Nucleus accumbens (tissue), 56 donors: ENCODE results near the gene NTSR1.
A peak's percentile ranks its signal among the peaks of the same experiment; 100 is the strongest.

Source experiments
- DNase-seq, 56 donors: peaks; one replicate each; lab custom pipeline; 2025; lab: John Stamatoyannopoulos, UW

Gene NTSR1

DNA sequence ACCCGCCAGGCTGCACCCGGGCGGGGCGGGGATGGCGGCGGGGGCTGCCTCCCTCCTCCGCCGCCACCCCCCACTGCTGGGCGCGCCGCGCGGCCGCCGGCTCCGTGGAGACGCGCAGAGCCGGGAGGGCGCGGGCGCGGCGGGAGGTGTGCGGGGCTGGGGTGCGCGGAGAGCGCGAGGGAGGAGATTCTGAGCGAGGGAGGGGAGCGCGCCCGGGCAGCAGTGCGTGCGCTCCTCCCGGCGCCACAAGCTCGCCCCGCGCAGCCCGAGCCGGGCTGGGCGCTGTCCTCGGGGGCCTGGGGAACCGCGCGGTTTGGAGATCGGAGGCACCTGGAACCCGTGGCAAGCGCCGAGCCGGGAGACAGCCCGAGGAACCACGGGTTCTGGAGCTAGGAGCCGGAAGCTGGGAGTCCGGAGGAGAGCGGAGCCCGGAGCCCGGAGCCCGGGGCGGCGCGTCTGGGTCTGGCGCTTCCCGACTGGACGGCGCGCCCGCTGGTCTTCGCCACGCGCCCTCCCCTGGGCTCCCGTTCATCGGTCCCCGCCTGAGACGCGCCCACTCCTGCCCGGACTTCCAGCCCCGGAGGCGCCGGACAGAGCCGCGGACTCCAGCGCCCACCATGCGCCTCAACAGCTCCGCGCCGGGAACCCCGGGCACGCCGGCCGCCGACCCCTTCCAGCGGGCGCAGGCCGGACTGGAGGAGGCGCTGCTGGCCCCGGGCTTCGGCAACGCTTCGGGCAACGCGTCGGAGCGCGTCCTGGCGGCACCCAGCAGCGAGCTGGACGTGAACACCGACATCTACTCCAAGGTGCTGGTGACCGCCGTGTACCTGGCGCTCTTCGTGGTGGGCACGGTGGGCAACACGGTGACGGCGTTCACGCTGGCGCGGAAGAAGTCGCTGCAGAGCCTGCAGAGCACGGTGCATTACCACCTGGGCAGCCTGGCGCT lies at the start of gene NTSR1:
Gene NTSR1, plus strand, starts transcription at position 246 of the 946 bp plus-strand sequence. Its CDS starts 372 bp downstream, at position 618.
- DNase-seq: peak in 5 of 56 donors; percentile 13 to 47 (median 30)

DNA sequence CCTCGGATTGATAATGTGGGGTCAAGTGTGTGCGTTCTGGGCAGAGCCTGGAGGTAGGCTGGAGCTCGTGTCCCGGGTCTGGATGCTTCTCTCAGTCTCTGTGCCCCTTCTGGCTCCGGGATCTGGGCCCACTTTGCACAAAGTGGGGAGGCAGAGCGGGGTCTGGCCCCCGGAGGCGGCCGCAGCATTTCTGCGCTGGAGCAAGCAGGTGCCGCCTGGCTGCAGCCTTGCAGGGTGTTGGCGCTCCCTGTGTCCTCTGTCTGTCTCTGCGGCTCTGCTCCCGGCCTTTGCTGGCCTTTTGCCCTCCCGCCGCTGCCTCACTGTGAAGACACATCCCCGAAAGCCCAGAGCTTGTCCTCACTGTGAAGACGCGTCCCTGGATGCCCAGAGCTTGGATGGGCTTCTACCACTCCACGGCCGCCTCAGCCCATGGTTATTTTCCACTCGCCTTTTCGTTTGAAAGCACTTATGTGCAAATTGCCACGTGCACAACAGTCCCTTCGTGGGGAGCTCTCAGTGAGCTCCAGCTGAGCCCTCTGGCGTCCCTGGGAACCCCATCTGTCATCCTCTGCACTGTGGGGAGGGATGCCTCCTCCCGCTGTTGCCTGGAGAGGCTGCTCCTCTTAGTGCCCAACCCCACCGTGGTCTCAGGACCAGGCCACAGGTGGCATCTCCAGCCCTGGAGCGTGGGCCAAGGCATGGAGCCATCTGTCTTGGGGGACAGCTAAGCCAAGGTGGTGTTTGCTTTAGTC lies 49.0 kb upstream of the NTSR1 start:
- no peak for DNase-seq

DNA sequence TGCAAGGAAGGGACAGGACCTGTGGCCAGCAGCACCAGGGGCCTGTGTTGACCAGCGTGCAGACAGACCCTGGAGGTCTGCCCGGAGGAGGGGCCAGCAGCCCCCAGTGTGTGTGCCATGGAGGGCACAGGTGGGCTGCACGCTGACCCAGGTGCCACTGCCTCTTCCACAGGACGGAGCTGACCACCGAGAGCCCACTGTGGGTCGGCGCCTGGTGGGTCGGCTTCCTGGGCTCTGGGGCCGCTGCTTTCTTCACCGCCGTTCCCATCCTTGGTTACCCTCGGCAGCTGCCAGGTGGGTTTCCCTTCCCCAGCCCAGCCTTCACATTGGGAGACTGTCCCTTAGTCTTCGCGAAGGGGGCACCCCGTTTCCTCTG lies 48.4 kb upstream of the NTSR1 start:
- DNase-seq: no peak

DNA sequence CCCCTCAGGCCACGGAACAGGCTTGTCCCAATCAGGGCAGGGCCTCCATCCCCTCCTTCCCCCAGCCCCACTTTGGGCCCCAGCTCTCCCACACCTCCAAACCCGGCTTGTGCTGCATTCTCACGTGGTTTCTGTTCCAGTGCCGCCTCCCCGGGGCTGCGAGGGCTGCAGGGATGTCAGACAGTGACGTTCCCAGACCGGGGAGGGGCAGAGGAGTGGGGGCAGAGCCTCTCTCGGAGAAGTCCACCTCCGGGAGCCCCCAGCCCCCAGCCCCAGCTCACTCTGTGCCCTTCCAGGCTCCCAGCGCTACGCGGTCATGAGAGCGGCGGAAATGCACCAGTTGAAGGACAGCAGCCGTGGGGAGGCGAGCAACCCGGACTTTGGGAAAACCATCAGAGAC lies 47.9 kb upstream of the NTSR1 start:
- no peak for DNase-seq

DNA sequence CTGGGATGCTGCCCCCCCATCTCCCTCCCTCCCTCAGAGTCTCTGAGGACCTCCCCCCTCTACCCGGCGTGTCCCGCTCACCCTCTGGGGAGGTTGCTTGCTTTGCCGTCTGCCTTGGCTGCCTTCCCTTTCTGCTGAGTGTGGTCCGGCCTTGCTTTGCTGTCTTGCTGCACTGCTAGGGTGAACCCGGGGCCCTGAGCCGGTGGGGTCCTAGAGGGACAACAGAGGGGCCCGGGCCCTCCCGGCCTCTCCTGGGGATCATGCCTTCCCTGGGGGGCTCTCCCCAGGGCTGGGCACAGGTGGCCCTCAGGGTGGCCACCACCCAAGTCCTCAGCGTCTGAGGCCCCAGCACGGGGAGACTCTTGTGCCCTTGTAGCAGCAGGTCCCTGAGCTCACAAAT lies 47.0 kb upstream of the NTSR1 start:
- DNase-seq: no peak

DNA sequence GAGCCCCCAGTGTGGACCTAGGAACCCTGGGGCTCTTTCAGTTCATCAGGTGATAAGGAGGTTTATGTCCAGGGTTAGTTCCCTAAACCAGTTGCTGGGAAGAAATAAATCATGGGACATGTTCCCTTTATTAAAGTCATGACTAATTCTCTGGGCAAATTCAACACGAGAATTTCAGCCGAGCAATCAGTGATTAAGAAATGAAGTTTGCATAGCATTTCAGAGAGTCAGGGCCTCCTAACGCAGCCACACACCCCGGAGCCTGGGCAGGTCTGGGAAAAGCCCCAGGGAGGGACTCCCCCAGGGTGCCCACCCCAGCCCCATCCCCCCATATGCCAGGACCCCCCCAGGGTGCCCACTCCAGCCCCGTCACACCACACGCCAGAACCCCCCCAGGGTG lies 46.2 kb upstream of the NTSR1 start:
- DNase-seq: no peak

DNA sequence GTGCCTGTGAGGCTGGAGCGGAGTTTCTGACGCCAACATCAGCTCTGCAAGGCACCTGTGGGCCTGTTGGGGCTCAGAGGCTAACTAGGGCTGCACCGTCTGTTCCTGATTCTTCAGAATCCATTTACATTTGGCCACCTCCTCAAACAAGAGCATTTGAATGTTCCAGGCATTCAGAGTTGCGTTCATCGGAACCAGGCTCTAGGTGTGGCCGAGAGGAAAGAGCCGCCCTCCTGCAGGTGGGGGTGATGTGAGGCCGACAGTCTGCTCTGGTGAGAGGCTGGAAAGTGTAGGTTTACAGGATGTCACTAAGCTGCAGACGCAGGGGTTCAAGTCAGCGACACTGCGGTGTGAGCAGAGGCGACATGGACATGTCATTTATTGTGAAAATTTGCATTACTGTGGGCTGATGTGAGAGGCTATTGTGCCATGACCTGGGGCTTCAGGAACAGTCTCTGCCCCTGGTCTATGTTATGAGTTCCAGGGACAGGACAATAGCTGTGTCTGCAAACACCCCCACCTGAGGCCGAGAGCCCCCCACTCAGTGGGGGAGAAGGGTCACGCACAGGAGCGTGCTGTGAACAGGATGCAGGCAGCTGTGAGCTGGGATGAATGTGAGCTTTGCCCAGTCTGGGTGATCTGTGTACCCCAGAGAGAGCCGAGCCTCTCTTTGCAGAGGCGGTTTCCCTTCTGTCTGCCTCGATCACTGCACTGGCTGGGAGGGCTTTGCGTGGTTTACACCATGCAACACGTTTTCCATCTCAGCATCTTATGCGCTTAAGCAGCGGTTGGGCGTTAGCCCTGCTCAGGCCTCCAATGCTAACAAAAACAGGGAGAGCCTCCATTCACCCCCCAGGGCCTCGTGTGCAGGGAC lies 45.3 kb upstream of the NTSR1 start:
- no peak for DNase-seq

DNA sequence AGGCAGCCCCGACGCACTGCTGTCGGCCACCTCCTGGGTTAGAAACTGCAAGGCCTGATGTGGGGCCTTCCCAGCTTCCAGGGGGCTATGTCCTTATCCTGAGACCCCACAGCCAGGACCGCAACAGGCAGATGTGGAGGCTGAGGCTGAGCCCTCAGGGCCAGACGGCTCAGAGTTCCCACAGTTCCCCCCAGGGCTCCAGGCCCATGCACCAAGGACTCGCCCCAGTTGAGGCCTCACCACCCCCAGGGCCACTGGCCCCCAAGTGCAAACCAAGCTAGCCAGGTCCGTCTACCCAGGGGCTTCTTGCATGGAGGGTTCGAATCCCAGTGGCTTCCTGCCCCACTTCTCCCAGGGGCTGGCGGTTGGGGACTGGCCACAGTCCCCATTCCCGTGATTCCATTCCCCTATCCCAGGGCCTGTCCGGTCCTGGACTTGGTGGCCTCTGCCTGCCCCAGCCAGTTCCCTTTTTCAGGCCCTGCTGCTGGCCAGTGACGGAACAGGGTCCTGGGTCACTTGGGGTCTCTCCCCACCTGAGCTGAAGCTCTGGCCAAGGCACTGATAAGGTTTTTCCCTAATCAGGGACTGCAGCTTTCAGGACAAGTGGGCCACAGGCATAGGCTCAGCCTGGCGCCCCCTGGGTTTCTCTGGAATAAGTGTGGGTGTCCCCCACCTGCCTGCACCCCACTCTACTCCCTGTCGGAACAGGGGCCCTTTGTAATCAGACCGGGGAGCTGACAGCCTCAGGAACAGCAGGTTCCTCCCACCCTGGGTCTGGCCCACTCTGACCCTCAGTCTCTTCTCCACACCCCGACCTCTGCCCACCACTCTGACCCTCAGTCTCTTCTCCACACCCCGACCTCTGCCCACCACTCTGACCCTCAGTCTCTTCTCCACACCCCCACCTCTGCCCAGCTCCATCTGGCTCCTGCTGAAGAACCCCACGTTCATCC lies 44.3 kb upstream of the NTSR1 start:
- no peak for DNase-seq

DNA sequence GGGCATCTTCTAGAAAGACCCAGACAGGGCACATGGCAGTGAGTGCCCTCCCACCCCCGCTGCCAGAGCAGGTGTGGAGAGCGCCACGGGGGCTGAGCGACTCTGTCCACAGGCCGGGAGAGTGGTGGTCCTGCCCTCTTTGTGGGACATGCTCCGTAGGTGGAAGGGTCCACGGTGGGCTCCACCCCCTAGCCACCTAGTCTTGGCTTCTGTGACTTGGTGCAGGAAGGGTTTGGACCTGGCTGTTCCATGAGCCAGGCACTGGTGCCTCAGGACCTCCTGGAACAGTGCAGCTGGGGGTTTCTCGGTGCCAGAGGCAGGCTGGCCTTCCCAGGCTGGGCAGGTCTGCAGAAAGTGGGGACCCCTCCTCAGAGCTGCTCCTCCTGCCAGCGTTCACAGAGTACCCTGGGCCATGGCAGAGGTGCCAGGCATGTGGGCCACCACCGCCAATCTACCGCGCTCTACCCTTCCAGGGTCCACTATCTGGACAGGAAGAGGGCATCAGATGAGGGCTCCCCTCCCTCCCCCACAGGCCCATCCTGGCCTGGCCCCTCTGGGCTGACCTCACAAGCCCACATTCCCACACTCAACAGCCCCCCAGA lies 43.4 kb upstream of the NTSR1 start:
- no peak for DNase-seq

DNA sequence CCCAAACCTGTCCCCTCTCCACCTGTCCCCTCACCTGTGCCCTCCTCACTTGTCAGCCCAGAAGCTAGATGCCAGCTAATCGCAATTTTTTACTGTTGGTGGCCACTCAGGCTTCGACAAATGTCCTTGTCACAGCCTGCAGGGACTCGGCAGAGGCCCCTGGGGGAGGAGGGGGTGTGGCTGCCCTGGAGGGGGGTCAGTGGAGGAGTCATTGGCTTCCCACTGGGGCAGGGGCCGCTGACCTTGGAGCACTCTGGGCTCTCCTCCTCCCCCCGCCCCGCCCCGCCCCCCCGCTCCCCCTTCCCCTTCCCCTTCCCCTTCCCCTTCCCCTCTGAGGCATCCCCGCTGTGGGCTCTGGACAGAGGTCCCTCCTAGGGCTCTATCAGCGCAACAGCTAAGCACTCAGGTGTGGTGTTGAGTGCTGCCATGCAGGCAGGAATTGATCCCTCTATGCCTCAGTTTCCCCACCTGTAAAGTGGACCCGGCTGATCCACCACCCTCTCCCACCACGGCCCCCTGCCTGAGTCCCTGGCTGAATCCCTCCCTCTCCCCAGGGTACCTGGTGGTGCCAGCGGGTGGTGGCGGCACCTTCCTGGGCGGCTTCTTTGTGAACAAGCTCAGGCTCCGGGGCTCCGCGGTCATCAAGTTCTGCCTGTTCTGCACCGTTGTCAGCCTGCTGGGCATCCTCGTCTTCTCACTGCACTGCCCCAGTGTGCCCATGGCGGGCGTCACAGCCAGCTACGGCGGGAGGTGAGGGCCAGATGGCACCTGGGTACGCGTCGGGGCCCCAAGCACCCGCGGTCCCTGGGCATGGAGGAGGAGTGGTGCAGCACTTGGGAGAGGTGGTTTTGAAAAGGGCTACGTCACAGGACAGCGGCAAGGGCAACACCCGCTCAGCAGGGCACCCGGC lies 42.6 kb upstream of the NTSR1 start:
- DNase-seq: peak in 2 of 56 donors; percentile 10 to 55

DNA sequence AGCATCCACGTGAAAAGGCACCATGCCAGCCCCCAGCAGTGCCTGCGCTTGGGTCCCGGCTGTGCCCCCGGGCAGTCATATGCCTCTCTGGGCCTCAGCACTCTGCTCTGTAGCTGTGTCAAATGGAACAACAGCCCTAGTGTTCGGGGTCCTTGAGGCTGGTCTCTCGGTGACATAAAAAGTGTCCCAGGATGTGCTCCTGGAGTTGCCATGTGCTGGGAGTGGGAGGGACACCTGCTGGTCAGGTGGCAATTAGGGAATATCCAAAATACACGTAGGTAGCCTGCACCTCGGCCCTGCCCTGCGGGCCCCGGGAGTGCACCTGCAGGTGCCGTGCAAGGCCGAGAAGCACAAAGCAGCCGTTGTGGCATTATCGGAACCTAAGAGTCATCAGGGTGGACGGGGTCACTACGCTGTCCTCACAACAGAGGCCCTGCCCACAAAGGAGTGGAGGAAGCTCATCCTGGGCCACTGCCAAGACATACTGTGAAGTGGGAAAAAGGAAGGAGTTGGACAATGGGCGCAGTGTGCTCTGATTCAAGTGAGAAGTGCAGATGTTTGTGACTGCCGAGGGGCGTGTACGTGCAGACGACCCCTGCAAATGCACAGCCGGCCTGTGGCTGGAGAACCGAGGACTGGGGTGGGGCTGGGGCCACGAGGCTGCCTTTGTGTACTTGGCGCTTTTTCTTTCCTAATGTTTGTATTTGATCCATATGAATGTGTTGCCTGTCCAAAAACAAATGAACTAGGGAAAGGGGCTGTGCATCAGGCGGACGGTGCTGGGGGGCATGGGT lies 41.7 kb upstream of the NTSR1 start:
- DNase-seq: peak in 34 of 56 donors; percentile 3 to 79 (median 32)

DNA sequence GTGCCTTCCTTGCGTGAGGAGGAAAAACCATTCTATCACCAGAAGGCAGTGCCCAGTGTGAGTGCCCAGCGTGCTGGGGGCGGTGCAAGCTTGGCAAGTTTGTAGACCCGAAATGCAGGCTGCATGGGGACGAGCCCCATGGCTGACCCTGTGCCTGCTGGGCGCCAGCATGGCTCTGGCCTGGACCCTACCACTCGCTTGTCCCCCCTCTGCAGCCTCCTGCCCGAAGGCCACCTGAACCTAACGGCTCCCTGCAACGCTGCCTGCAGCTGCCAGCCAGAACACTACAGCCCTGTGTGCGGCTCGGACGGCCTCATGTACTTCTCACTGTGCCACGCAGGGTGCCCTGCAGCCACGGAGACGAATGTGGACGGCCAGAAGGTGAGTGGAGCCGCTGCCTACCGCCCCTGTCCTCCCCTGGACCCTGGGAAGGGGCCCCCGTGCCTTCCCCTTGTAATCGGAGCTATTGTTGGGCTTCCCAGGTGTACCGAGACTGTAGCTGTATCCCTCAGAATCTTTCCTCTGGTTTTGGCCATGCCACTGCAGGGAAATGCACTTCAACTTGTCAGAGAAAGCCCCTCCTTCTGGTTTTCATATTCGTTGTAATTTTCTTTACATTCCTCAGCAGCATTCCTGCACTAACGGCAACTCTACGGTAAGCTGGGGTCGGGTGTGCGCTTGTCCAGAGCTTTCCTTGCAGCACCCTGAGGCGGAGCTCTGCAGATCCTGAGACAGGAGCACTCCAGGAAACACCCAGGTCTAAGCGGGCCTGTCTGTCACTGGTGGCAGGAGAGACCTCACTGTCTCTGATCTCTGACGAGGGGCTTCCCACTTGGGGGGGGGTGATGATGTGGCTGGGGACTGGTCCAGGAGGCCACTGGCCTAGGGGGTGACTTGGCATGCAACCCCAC lies 40.9 kb upstream of the NTSR1 start:
- peak in 2 of 56 donors; percentile 11 to 29 for DNase-seq

DNA sequence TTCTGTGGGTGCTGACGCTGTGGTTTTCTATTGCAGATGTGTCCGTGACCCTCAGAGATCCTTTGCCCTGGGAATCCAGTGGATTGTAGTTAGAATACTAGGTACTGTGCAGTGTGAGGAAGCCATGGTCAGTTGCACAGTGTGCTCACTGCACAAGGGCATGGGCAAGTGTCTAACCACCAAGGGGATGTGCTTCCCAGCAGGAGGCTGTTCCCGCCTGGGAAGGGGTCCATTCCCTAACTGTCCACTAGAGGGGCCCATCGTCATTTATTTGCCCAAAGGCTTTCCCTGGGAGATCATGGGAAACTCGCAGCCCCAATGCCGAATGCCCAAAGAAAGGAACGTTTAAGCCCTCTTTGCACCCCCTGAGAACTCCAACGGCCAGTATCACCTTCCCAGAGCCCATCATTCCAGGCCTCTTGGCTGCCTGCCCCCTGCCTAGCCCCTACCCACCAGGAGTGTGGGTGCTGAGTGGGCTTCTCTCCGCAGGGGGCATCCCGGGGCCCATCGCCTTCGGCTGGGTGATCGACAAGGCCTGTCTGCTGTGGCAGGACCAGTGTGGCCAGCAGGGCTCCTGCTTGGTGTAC lies 40.1 kb upstream of the NTSR1 start:
- peak in 52 of 56 donors; percentile 8 to 89 (median 62) for DNase-seq

DNA sequence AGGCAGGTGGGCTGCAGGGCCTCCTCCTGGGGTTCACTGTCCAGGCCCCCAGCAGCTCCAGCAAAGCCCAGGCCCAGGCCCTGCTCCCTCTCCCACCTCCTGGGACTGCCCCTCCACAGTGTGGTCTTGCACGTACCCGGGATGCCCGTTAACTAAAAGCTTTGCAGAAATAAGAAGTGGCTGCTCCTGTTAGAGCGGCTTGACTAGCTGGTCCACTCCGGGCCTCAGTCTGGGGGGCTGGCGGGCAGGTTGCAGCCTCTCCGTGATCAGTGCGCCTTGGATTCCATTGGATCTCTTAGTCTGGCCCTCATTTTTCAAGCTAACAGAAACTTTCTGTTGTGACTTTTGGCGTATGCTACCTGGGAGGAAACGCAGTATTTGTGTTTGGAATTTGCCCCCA lies 39.4 kb upstream of the NTSR1 start:
- no peak for DNase-seq

DNA sequence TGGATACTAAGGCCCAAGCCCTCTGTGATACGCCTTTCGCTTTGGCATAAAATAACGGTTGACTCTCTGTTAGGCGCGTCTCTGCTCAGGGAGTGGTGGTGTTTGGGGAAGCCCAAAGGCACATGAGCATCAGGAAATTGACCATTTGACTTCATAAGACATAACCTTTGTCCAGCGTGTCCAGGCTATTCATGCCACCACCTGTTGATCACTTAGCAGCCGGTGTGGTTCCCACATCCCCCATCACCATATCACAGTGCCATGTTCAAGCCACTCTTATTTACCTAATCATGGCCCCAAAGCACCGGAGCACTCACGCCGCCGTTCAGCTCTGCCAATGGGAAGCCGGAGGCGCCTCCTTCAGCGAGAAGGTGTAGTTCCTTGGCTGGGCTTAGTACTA lies 38.5 kb upstream of the NTSR1 start:
- no peak for DNase-seq

DNA sequence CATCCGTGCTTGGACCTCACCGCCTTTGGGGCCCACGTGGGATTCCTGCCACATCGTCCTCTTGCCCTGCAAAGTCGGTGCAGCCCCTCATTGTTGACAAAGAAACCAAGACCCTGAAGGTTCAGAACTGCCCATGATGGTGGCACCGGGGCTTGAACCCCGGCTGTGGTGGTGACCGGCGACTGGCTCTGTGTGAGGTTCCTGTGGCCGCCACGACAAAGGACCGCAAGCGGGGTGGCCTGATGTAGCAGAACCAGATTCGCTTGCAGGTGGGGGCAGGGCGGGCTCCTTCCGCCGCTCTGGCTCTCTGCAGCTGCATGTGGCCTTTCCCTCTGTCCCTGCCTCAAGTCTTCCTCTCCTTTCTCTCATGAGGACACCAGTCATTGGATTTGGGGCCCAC lies 37.6 kb upstream of the NTSR1 start:
- no peak for DNase-seq
